Cortex of kidney (tissue), 1 donor: ENCODE measurements around the gene QTRT2.

Experiments used
- DNase-seq: peaks from one replicate; lab custom pipeline; 2025; lab: John Stamatoyannopoulos, UW

QTRT2 gene

DNA sequence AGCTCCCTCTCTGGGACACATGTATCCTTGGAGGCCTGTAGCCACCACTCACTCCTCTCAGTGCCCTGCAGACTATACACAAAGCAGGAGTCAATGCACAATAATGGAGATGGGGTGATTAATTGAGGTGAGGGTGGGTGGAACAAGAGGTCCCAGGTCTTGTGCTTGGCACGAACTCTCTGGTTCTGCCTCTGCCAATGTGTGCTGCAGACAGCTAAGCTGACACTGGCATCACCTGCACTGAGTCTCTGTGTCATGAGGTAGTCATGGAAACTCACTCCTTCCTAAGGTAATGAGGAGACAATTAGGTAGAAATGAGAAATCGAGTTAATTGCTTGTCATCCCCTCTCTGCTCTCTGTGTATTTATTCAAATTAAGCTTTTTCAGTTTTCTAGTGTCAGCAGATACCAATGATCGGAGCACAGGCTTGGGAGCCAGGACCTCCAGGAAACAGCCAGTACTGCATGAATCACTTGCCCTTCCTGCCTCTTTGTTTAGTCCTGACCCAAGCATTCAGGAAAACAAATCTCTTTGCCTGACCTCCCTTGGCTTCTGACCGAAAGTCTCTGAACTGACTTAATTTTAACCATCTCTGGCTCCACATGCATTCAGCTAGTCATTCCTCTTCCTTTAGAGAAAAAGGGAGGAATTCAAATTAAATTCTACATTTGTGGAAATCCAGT is 65.6 kb downstream of the QTRT2 start:
- DNase-seq, result no peak

- no peak for DNase-seq
Measured at GRCh38 chr3:114126461-114126860, 69.9 kb downstream of the QTRT2 start.

DNA sequence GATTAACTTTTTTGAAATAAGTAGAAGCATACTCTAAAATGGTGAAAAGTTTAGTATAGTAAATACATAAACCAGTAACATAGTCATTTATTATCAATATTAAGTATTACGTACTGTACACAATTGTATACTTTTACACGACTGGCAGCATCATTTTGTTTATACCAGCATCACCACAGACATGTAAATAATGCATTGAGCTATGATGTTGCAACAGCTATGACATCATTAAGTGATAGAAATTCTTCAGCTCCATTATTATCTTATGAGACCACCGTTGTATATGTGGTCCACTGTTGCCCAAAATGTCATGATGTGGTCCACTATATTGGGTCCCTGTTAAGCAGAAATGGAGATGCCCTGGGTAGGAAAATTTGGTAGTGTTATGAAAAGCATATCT is 71.0 kb downstream of the QTRT2 start:
- DNase-seq, result no peak

DNA sequence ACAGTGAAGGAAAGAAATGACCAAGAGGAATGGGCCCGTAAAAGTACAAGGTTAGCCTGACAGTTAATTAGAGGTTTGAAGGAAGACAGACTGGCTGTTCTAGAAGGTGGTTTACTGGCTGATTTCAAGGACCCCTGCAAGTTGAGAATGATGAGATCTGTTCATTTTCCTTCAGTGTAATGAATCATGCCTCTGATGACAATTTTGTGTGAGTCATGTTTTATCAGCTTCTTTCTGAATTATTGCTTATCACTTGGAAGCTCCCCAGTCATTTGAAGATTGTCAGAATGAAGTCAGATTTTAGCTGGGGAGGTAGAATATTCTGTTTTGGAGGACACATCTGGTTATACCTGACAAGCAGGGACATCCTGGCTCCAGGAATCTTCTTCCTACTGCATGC is 71.7 kb downstream of the QTRT2 start:
- DNase-seq, result no peak

GRCh38 chr3:114128826-114129225 is 72.3 kb downstream of the QTRT2 start:
- DNase-seq, result no peak

DNA sequence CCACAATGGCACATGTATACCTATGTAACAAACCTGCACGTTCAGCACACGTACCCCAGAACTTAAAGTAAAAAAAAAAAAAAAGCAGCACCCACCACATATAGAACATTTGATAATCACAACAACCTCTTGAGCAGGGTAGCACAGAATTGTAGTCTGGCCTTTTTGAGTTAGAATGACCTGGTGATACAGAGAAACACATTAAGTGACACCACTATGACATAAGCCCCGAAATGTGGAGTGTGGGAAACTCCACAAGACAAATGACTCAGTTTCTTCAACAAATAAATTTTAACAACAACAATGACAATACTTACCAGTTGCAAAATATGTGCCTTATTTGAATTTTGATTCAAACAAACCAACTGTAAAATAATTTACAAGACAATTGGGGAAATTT is 76.0 kb downstream of the QTRT2 start:
- DNase-seq, result no peak

DNA sequence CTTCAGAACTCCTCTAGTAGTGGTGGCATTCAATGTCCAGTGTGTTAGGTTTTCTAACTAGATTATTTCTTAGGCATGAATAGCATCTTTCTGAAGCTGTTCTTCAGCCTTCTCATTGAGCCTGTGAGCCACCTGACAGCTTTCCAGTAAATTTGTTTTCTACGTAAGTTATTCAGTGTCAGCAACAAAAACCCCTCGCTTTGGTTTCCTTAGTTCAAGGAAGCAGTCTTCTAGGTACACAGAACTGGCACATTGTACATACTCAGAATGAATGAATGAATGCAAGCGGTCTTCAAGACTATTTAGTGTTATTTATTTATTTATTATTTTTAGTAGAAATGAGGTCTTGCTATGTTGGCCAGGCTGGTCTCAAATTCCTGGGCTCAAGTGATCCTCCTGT is 77.4 kb downstream of the QTRT2 start:
- no peak for DNase-seq
